Esophagus squamous epithelium (tissue), 4 donors: Measurements from ENCODE around the gene HNRNPDL.

Experiments used
- POLR2A ChIP-seq, 4 donors: fragments of 450-650 bp; IDR thresholded peaks; one replicate each; pipeline ENCODE4 v1.6.1; 2017; ENCODE audit warnings: antibody characterized with exemption in 4 of 4, mild to moderate bottlenecking in 4 of 4, moderate library complexity in 3 of 4
- TF ChIP-seq, protein P1 (sequence below), 6 experiments: fragments of 450-650 bp in 4 of 6; fragments of 200-600 bp in 2 of 6; sonication (generic) in 2 of 6; IDR thresholded peaks; one replicate each; pipeline ENCODE4 v1.5.1; 2016 to 2019; ENCODE audit warnings: antibody characterized with exemption in 6 of 6, mild to moderate bottlenecking in 4 of 6, moderate library complexity in 4 of 6

DNA sequence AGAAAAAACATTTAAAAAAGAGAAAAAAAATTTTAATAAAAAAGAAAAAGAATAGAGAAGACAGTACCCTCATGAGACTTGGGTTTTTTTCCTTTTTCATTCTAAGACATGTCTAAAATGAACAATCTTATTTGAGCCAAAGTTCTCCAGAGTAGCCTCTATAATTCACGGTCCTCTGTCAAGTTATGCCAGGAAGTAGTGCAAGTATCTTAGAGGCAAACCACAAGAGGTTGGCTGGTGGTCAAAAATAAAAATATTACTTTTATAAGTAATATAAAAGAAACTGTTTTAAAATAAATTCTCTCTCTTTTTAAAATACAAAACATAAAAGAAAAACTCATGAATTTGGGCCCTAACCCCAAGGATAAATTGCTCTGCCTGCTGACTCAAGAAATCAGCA, 26.5 kb downstream of the HNRNPDL start:
- no peak for TF ChIP-seq POLR2A (IDR thresholded peaks at IDR 0.05)
- TF ChIP-seq, protein P1, sequence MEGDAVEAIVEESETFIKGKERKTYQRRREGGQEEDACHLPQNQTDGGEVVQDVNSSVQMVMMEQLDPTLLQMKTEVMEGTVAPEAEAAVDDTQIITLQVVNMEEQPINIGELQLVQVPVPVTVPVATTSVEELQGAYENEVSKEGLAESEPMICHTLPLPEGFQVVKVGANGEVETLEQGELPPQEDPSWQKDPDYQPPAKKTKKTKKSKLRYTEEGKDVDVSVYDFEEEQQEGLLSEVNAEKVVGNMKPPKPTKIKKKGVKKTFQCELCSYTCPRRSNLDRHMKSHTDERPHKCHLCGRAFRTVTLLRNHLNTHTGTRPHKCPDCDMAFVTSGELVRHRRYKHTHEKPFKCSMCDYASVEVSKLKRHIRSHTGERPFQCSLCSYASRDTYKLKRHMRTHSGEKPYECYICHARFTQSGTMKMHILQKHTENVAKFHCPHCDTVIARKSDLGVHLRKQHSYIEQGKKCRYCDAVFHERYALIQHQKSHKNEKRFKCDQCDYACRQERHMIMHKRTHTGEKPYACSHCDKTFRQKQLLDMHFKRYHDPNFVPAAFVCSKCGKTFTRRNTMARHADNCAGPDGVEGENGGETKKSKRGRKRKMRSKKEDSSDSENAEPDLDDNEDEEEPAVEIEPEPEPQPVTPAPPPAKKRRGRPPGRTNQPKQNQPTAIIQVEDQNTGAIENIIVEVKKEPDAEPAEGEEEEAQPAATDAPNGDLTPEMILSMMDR (IDR thresholded peaks at IDR 0.05): no peak
